H9 (cell line): ENCODE results near the gene RNGTT. TPM values are rescaled to one million over a fixed set of nuclear protein-coding genes. Genes with fewer than 3 reads are reported as not detected.

Experiments
- DNase-seq: peaks from one replicate; pipeline ENCODE4 v3.0.0-alpha.2; 2017
- H2AFZ ChIP-seq: one replicate; pipeline ENCODE4 v1.6.1; 2013; ENCODE audit warnings: mild to moderate bottlenecking, low read length, control low read depth, moderate library complexity
- H2AK5ac ChIP-seq: 2 replicates; pipeline ENCODE4 v1.6.1; 2013; ENCODE audit warnings: low read length, control low read depth, mixed read lengths; ENCODE audit not compliant: insufficient read length
- H2BK120ac ChIP-seq: one replicate; pipeline ENCODE4 v1.6.1; 2013; ENCODE audit warnings: low read depth, mild to moderate bottlenecking, low read length, control low read depth, inconsistent platforms; ENCODE audit not compliant: poor library complexity, severe bottlenecking
- H2BK12ac ChIP-seq: 2 replicates; pipeline ENCODE4 v1.6.1; 2013; ENCODE audit warnings: low read length, control low read depth, mixed read lengths, low read depth; ENCODE audit not compliant: insufficient read length
- H2BK15ac ChIP-seq: 2 replicates; pipeline ENCODE4 v1.6.1; 2013; ENCODE audit warnings: low read depth, low read length, control low read depth
- H2BK20ac ChIP-seq: one replicate; pipeline ENCODE4 v1.6.1; 2013; ENCODE audit warnings: low read depth, mild to moderate bottlenecking, low read length, control low read depth, inconsistent platforms; ENCODE audit not compliant: poor library complexity, severe bottlenecking
- H2BK5ac ChIP-seq: 2 replicates; pipeline ENCODE4 v1.6.1; 2013; ENCODE audit warnings: low read length, control low read depth, mixed read lengths; ENCODE audit not compliant: insufficient read length
- H3K14ac ChIP-seq: 2 replicates; pipeline ENCODE4 v1.6.1; 2013; ENCODE audit warnings: low read length, control low read depth; ENCODE audit not compliant: insufficient read depth
- H3K18ac ChIP-seq: 2 replicates; pipeline ENCODE4 v1.6.1; 2013; ENCODE audit warnings: low read depth, mild to moderate bottlenecking, mixed read lengths, low read length, control low read depth; ENCODE audit not compliant: insufficient read length
- H3K23ac ChIP-seq: 2 replicates; pipeline ENCODE4 v1.6.1; 2013; ENCODE audit warnings: low read length, control low read depth, mixed read lengths, low read depth; ENCODE audit not compliant: insufficient read length
- H3K23me2 ChIP-seq: 2 replicates; pipeline ENCODE4 v1.6.1; 2013; ENCODE audit warnings: low read depth, mild to moderate bottlenecking, mixed read lengths, low read length, control low read depth; ENCODE audit not compliant: insufficient read length, poor library complexity, severe bottlenecking
- H3K27ac ChIP-seq: 2 replicates; pipeline ENCODE4 v1.5.1; 2013; ENCODE audit warnings: low read length, control low read depth, mixed read lengths, low read depth; ENCODE audit not compliant: insufficient read length
- H3K27me3 ChIP-seq: 2 replicates; pipeline ENCODE4 v1.6.1; 2013; ENCODE audit warnings: low read length, control low read depth, inconsistent platforms; ENCODE audit not compliant: insufficient read depth
- H3K4ac ChIP-seq: 2 replicates; pipeline ENCODE4 v1.6.1; 2013; ENCODE audit warnings: low read depth, mild to moderate bottlenecking, control low read depth, inconsistent platforms, low read length, moderate library complexity
- H3K4me1 ChIP-seq: 2 replicates; pipeline ENCODE4 v1.6.1; 2013; ENCODE audit warnings: low read length, control low read depth, inconsistent platforms; ENCODE audit not compliant: insufficient read depth
- H3K4me2 ChIP-seq: 2 replicates; pipeline ENCODE4 v1.6.1; 2013; ENCODE audit warnings: low read length, control low read depth, mixed read lengths; ENCODE audit not compliant: insufficient read length, insufficient read depth
- H3K56ac ChIP-seq: 2 replicates; pipeline ENCODE4 v1.6.1; 2013; ENCODE audit warnings: low read depth, mild to moderate bottlenecking, mixed read lengths, low read length, control low read depth; ENCODE audit not compliant: insufficient read length
- H3K79me1 ChIP-seq: 2 replicates; pipeline ENCODE4 v1.6.1; 2013; ENCODE audit warnings: low read depth, mild to moderate bottlenecking, moderate library complexity, low read length, control low read depth, inconsistent platforms; ENCODE audit not compliant: insufficient read depth, poor library complexity, severe bottlenecking
- H3K79me2 ChIP-seq: 2 replicates; pipeline ENCODE4 v1.6.1; 2013; ENCODE audit warnings: low read length, control low read depth, inconsistent platforms; ENCODE audit not compliant: insufficient read depth
- H3K9ac ChIP-seq: 2 replicates; pipeline ENCODE4 v1.6.1; 2013; ENCODE audit warnings: low read length, control low read depth, mixed read lengths; ENCODE audit not compliant: insufficient read length; ENCODE audit errors: extremely low read depth
- H3K9me3 ChIP-seq: one replicate; pipeline ENCODE4 v1.6.1; 2013; ENCODE audit warnings: low read depth, low read length, inconsistent platforms; ENCODE audit not compliant: control insufficient read depth
- H3T11ph ChIP-seq: one replicate; pipeline ENCODE4 v1.6.1; 2013; ENCODE audit warnings: mild to moderate bottlenecking, low read length, control low read depth, inconsistent platforms
- H4K20me1 ChIP-seq: one replicate; pipeline ENCODE4 v1.6.1; 2013; ENCODE audit not compliant: control insufficient read depth, insufficient read length, insufficient read depth
- H4K5ac ChIP-seq: 2 replicates; pipeline ENCODE4 v1.6.1; 2013; ENCODE audit warnings: low read depth, mild to moderate bottlenecking, mixed read lengths, low read length, control low read depth; ENCODE audit not compliant: insufficient read length
- H4K8ac ChIP-seq: replicated peaks from 2 replicates; pipeline ENCODE4 v1.6.1; 2013; ENCODE audit warnings: low read length, control low read depth, mixed read lengths, low read depth; ENCODE audit not compliant: insufficient read length
- H4K91ac ChIP-seq: 2 replicates; pipeline ENCODE4 v1.6.1; 2013; ENCODE audit warnings: low read depth, mild to moderate bottlenecking, moderate library complexity, mixed read lengths, low read length, control low read depth; ENCODE audit not compliant: insufficient read length
- H3K27ac Mint-ChIP-seq, 3 experiments: 2 replicates in 2 of 3; 3 replicates in 1 of 3; pipeline ENCODE4 v1.8.0; 2020 to 2021; ENCODE audit warnings: mixed read lengths in 3 of 3, mild to moderate bottlenecking in 1 of 3, moderate library complexity in 1 of 3
- H3K27me3 Mint-ChIP-seq: 2 replicates; pipeline ENCODE4 v1.8.0; 2021; ENCODE audit warnings: low read depth, mild to moderate bottlenecking, moderate library complexity, mixed read lengths
- H3K36me3 Mint-ChIP-seq, 3 experiments: 2 replicates in 2 of 3; 3 replicates in 1 of 3; pipeline ENCODE4 v1.8.0; 2020 to 2021; ENCODE audit warnings: low read depth in 3 of 3, mixed read lengths in 3 of 3; ENCODE audit not compliant: insufficient read depth in 1 of 3
- H3K4me1 Mint-ChIP-seq, 2 experiments: 2 replicates each; pipeline ENCODE4 v1.8.0; 2020; ENCODE audit warnings: mixed read lengths in 2 of 2
- H3K4me3 Mint-ChIP-seq, 2 experiments: 2 replicates in 1 of 2; 3 replicates in 1 of 2; pipeline ENCODE4 v1.8.0; 2020 to 2021; ENCODE audit warnings: mild to moderate bottlenecking in 2 of 2, mixed read lengths in 2 of 2, moderate library complexity in 1 of 2
- H3K9me3 Mint-ChIP-seq, 2 experiments: 2 replicates in 1 of 2; 3 replicates in 1 of 2; pipeline ENCODE4 v1.8.0; 2020; ENCODE audit warnings: mild to moderate bottlenecking in 2 of 2, mixed read lengths in 2 of 2, moderate library complexity in 1 of 2
- CTCF ChIP-seq: fragments of 200-600 bp; sonication (generic); conservative IDR thresholded peaks from 3 replicates; pipeline ENCODE4 v1.8.0; 2021; ENCODE audit warnings: antibody characterized with exemption, mild to moderate bottlenecking
- WGBS: extraction: QIAGEN DNeasy Blood & Tissue Kit; methylation state at CpG from one replicate; pipeline ENCODE4 v1.1.7; 2013; ENCODE audit warnings: missing lambda C conversion rate, low lambda C conversion rate, mixed read lengths; ENCODE audit not compliant: insufficient read length; ENCODE audit errors: extremely low coverage; 5-methylcytosine and 5-hydroxymethylcytosine counted together
- total RNA-seq: library from RNA; stranded (reverse); gene quantifications from 2 replicates; pipeline ENCODE4 v1.2.1, GENCODE V29; 2021

The RNGTT gene
- total RNA-seq, 1 experiment from 2014 or later, result 20.5 TPM

- Histone ChIP-seq H3K56ac (no peak overlapping the region), H3K79me2 (no peaks in the 10 kb centered on the region), H4K91ac (no peak overlapping the region), H3K23ac (no peak overlapping the region), H3K4ac (no peak overlapping the region), H3K79me1 (no peaks in the 10 kb centered on the region), H2BK15ac (no peak overlapping the region), H2AFZ (no peak overlapping the region), H3K9me3 (no peaks in the 10 kb centered on the region), H2BK5ac (no peak overlapping the region), H4K8ac (no peak overlapping the region), H3K4me1 (no peaks in the 10 kb centered on the region), H3T11ph (no peak overlapping the region), H4K20me1 (no peaks in the 10 kb centered on the region), H3K18ac (no peak overlapping the region), H3K27me3 (no peaks in the 10 kb centered on the region), H2BK120ac (no peak overlapping the region), H2BK20ac (no peak overlapping the region), H2AK5ac (no peak overlapping the region), H3K14ac (no peak overlapping the region), H4K5ac (no peak overlapping the region), H2BK12ac (no peak overlapping the region), H3K4me2 (no peak overlapping the region), H3K9ac (no peak overlapping the region), H3K27ac (no peak overlapping the region), H3K23me2 (no peaks in the 10 kb centered on the region)
- TF ChIP-seq CTCF, result no peak
- no peak for DNase-seq
- Mint-ChIP-seq H3K27ac (no peak overlapping the region), H3K36me3 (peaks cover 3 to 12% (median 5%) of the 10 kb centered on the region in 3 experiments; a peak in 5 of 7 replicates), H3K9me3 (peaks cover 0 to 6% of the 10 kb centered on the region in 2 experiments; a peak in 4 of 5 replicates), H3K4me1 (no peaks in the 10 kb centered on the region), H3K27me3 (no peaks in the 10 kb centered on the region), H3K4me3 (no peak overlapping the region)
- WGBS, result no CpG with 5 or more reads among the region's 4 CpGs
These were observed 267.5 kb downstream of the RNGTT start for GRCh38 chr6:88695937-88696336.
